Endothelial cell (in vitro differentiated cells): ENCODE measurements around the gene SEMA4A. TPM values are rescaled to one million over a fixed set of nuclear protein-coding genes. Genes with fewer than 3 reads are reported as not detected.

ENCODE experiments used
- DNase-seq: peaks from one replicate; pipeline ENCODE4 v3.0.0; 2021; ENCODE audit warnings: low spot score
- H3K27ac Mint-ChIP-seq: one replicate; pipeline ENCODE4 v1.8.0; 2021; ENCODE audit warnings: mixed read lengths, inconsistent platforms; ENCODE audit not compliant: unreplicated experiment
- H3K27me3 Mint-ChIP-seq: one replicate; pipeline ENCODE4 v1.8.0; 2021; ENCODE audit warnings: mild to moderate bottlenecking, moderate library complexity, mixed read lengths, inconsistent platforms; ENCODE audit not compliant: unreplicated experiment
- H3K36me3 Mint-ChIP-seq: one replicate; pipeline ENCODE4 v1.8.0; 2021; ENCODE audit warnings: mild to moderate bottlenecking, low read depth, mixed read lengths, inconsistent platforms; ENCODE audit not compliant: unreplicated experiment
- H3K4me1 Mint-ChIP-seq: one replicate; pipeline ENCODE4 v1.8.0; 2021; ENCODE audit warnings: mild to moderate bottlenecking, mixed read lengths, inconsistent platforms; ENCODE audit not compliant: unreplicated experiment
- H3K4me3 Mint-ChIP-seq: one replicate; pipeline ENCODE4 v1.8.0; 2021; ENCODE audit warnings: mild to moderate bottlenecking, mixed read lengths, inconsistent platforms; ENCODE audit not compliant: unreplicated experiment
- H3K9me3 Mint-ChIP-seq: one replicate; pipeline ENCODE4 v1.8.0; 2021; ENCODE audit warnings: mixed read lengths, inconsistent platforms; ENCODE audit not compliant: unreplicated experiment
- CTCF ChIP-seq: fragments of 200-600 bp; sonication (generic); IDR thresholded peaks from one replicate; pipeline ENCODE4 v1.5.0; 2021; ENCODE audit warnings: antibody characterized with exemption; ENCODE audit not compliant: unreplicated experiment
- total RNA-seq: library from RNA; stranded (reverse); fragmentation: NEBNext Ultra II Directional; extraction: Animal tissue kit (Norgen Biotek cat#: 25700); gene quantifications from one replicate; pipeline ENCODE4 v1.2.1, GENCODE V29; 2021; ENCODE audit not compliant: unreplicated experiment

The SEMA4A gene
- total RNA-seq, 1 donor from 2014 or later: 2.2 TPM

GRCh38 chr1:156155756-156156510, 2.5 kb downstream of the SEMA4A start:
- Mint-ChIP-seq H3K27me3 (peaks cover 20% of the 10 kb centered on the region), H3K36me3 (no peaks in the 10 kb centered on the region), H3K4me1 (peaks cover 62% of the 10 kb centered on the region), H3K4me3 (no peak overlapping the region), H3K27ac (no peak overlapping the region), H3K9me3 (no peaks in the 10 kb centered on the region)
- DNase-seq: no peak
- no peak for TF ChIP-seq CTCF

GRCh38 chr1:156157506-156157905, 4.1 kb downstream of the SEMA4A start:
- Mint-ChIP-seq H3K27ac (no peak overlapping the region), H3K9me3 (no peaks in the 10 kb centered on the region), H3K36me3 (no peaks in the 10 kb centered on the region), H3K4me3 (no peak overlapping the region), H3K27me3 (peaks cover 20% of the 10 kb centered on the region), H3K4me1 (peaks cover 58% of the 10 kb centered on the region)
- no peak for DNase-seq
- no peak for TF ChIP-seq CTCF

GRCh38 chr1:156157966-156158365, 4.6 kb downstream of the SEMA4A start:
- Mint-ChIP-seq H3K9me3 (no peaks in the 10 kb centered on the region), H3K4me3 (no peak overlapping the region), H3K36me3 (no peaks in the 10 kb centered on the region), H3K27me3 (peaks cover 18% of the 10 kb centered on the region), H3K27ac (no peak overlapping the region), H3K4me1 (peaks cover 54% of the 10 kb centered on the region)
- TF ChIP-seq CTCF: no peak
- DNase-seq: no peak

- peaks cover 12% of the 10 kb centered on the region for H3K27me3 Mint-ChIP-seq
- peaks cover 41% of the 10 kb centered on the region for H3K4me1 Mint-ChIP-seq
- H3K27ac Mint-ChIP-seq: no peak overlapping the region
- H3K4me3 Mint-ChIP-seq: peak overlapping the region; percentile 71
- H3K36me3 Mint-ChIP-seq: no peaks in the 10 kb centered on the region
- no peaks in the 10 kb centered on the region for H3K9me3 Mint-ChIP-seq
- TF ChIP-seq CTCF: no peak
- no peak for DNase-seq
Observed at GRCh38 chr1:156160000-156160742, 6.8 kb downstream of the SEMA4A start.

GRCh38 chr1:156160743-156161171, 7.4 kb downstream of the SEMA4A start:
- no peaks in the 10 kb centered on the region for H3K36me3 Mint-ChIP-seq
- H3K4me3 Mint-ChIP-seq: peak overlapping the region; percentile 71
- peaks cover 11% of the 10 kb centered on the region for H3K27me3 Mint-ChIP-seq
- no peak overlapping the region for H3K27ac Mint-ChIP-seq
- H3K4me1 Mint-ChIP-seq: peaks cover 38% of the 10 kb centered on the region
- no peak for TF ChIP-seq CTCF
- no peaks in the 10 kb centered on the region for H3K9me3 Mint-ChIP-seq
- DNase-seq: peak; percentile 61
